GM19467 (cell line): ENCODE results near the gene H19.

Experiments used
- ATAC-seq: cut with Tn5 transposase; IDR thresholded peaks from one replicate; pipeline ENCODE4 v1.9.1; 2021; ENCODE audit warnings: mild to moderate bottlenecking, moderate library complexity; ENCODE audit not compliant: unreplicated experiment

The H19 gene

GRCh38 chr11:1948389-1948788 lies 49.3 kb downstream of the H19 start:
- ATAC-seq = no peak

- no peak for ATAC-seq
Measured at GRCh38 chr11:1947592-1948237, 49.9 kb downstream of the H19 start.

- ATAC-seq = peak; percentile 67
Measured at GRCh38 chr11:1946812-1947484, 50.7 kb downstream of the H19 start, which contains the start of gene MRPL23. MRPL23 (plus strand) TSS chr11:1947332; CDS start chr11:1947363, 31 bp downstream.
